ENCODE data around the gene PEX5. TPM values are rescaled to one million over a fixed set of nuclear protein-coding genes. Genes with fewer than 3 reads are reported as not detected.

The PEX5 gene
- total and polyA plus RNA-seq, 8 donors = 14.9 to 37.7 (median 28.8) TPM

- H3K36me3 ChIP-seq = no peaks in the 10 kb centered on the region
- H3K27me3 ChIP-seq = no peaks in the 10 kb centered on the region
- FAIRE-seq (no peak), DNase-seq (peak in 5 of 6 donors; percentile 50 to 74 (median 61)), ATAC-seq (peak; percentile 58 to 90 (median 84))
- H3K4me3 ChIP-seq = no peak overlapping the region
- peak; percentile 56 to 81 (median 72) for TF ChIP-seq CTCF (IDR thresholded peaks at IDR 0.05)
- no peaks in the 10 kb centered on the region for H3K4me1 ChIP-seq
- no peaks in the 10 kb centered on the region for H3K9me3 ChIP-seq
- H3K27ac ChIP-seq = no peak overlapping the region
- 3 to 10% methylated on average over 3 of the region's 3 CpGs for whole genome bisulfite sequencing, 2 donors
- intact Hi-C loops (cut with DNase I) = loop anchor here in 2 of 3 donors (5.0 to 10.0 kb wide), 3 partner anchors 238 to 423 kb away; no protein-coding TSS in a partner anchor
These were observed 30.2 kb downstream of the PEX5 start for GRCh38 chr12:7219599-7220243.

- ATAC-seq (no peak), FAIRE-seq (no peak), DNase-seq (no peak)
- H3K36me3 ChIP-seq = no peaks in the 10 kb centered on the region
- no peak for TF ChIP-seq CTCF (IDR thresholded peaks at IDR 0.05)
- 71 to 88% methylated on average over 1 of the region's 1 CpG for WGBS, 2 donors
- H3K27ac ChIP-seq = no peak overlapping the region
- no peaks in the 10 kb centered on the region for H3K4me1 ChIP-seq
- no peaks in the 10 kb centered on the region for H3K9me3 ChIP-seq
- no peaks in the 10 kb centered on the region for H3K27me3 ChIP-seq
- intact Hi-C loops (cut with DNase I) = loop anchor here in 2 of 3 donors (5.0 to 10.0 kb wide), 2 partner anchors 236 to 413 kb away; no protein-coding TSS in a partner anchor
- no peak overlapping the region for H3K4me3 ChIP-seq
These were observed 32.0 kb downstream of the PEX5 start for GRCh38 chr12:7221486-7221885.

GRCh38 chr12:7229741-7230140, 40.3 kb downstream of the PEX5 start:
- intact Hi-C loops (cut with DNase I) = loop anchor here in 1 of 3 donors (10.0 kb wide), 1 partner anchor 405 kb away; no protein-coding TSS in a partner anchor
- 77 to 82% methylated on average over 2 of the region's 2 CpGs for WGBS, 2 donors

GRCh38 chr12:7241404-7242005, 52.0 kb downstream of the PEX5 start:
- TF ChIP-seq CTCF (IDR thresholded peaks at IDR 0.05) = no peak
- FAIRE-seq = no peak
- no peak for DNase-seq
- Histone ChIP-seq H3K27me3 (no peaks in the 10 kb centered on the region), H3K4me1 (no peaks in the 10 kb centered on the region), H3K36me3 (no peaks in the 10 kb centered on the region), H3K4me3 (no peak overlapping the region), H3K9me3 (no peaks in the 10 kb centered on the region), H3K27ac (no peak overlapping the region)
- ATAC-seq = no peak
- intact Hi-C loops (cut with DNase I) = no loop called here
- WGBS, 2 donors = 83 to 89% methylated on average over 3 of the region's 3 CpGs

More at GRCh38 chr12:7229741-7230140, 40.3 kb downstream of the PEX5 start:
- DNase-seq = no peak
- Histone ChIP-seq H3K9me3 (no peaks in the 10 kb centered on the region), H3K27ac (no peak overlapping the region), H3K36me3 (no peaks in the 10 kb centered on the region), H3K4me3 (no peak overlapping the region), H3K4me1 (no peaks in the 10 kb centered on the region), H3K27me3 (no peaks in the 10 kb centered on the region)
- no peak for ATAC-seq
- TF ChIP-seq CTCF (IDR thresholded peaks at IDR 0.05) = no peak
- FAIRE-seq = no peak
